ENCODE results near the gene CATSPERD.

DNA sequence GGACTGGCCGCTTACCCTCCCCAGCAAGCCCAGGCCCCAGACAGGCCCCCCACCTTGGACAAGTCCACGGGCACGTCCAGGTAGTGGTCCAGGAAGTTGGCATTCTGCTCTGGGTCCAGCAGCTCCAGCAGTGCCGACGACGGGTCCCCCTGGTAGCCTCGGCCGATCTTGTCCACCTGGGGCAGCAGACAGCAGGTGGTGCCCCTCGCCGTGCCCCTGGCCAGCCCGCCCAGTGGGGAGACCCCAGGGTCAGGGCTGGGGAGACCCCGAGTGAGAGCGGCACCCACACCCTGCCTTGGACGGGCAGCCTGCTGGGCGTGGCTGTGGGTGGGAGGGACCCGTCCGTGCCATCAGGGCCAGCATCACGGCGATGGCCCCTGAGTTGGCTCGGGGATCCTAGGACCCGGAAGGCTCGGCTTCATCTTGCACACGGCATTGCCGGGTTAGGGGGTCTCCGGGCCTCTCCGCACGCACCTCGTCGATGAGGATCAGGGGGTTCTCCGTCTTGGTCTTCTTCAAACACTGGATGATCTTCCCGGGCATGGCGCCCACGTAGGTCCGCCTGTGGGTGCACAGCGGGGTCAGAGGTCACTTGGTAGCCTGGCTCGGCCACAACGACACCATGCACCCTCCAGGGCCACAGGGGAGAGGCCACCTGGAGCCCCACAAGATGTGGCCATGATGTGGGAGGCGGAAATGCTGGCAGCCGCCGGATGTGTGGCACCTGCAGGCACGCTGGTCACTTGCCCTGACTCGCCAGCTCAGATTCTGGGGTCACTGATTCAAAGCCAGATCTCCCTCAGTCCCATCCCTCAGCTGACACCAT is 24.0 kb upstream of the CATSPERD start:
- no peak for TF ChIP-seq EZH2 (IDR thresholded peaks at IDR 0.05)
- no peak; the same call in 1 of the 2 replicates for TF ChIP-seq POLR2AphosphoS5 (IDR thresholded peaks at IDR 0.05; ENCODE audit: borderline replicate concordance, low read depth, low read length)
- no peak for TF ChIP-seq FOXP2 (optimal IDR thresholded peaks at IDR 0.05; ENCODE audit: control extremely low read depth, extremely low read length, insufficient read depth)
